HG03025 (cell line): ENCODE measurements around the gene MED15.
"Not testable (repeated sequence)": the region's sequence is repeated elsewhere in the genome, so short reads cannot be mapped to it uniquely, and the experiment has no call there.

Source experiments
- ATAC-seq: cut with Tn5 transposase; IDR thresholded peaks from one replicate; pipeline ENCODE4 v1.9.1; 2021; ENCODE audit warnings: mild to moderate bottlenecking, moderate library complexity; ENCODE audit not compliant: unreplicated experiment, low FRiP score

Gene MED15

DNA sequence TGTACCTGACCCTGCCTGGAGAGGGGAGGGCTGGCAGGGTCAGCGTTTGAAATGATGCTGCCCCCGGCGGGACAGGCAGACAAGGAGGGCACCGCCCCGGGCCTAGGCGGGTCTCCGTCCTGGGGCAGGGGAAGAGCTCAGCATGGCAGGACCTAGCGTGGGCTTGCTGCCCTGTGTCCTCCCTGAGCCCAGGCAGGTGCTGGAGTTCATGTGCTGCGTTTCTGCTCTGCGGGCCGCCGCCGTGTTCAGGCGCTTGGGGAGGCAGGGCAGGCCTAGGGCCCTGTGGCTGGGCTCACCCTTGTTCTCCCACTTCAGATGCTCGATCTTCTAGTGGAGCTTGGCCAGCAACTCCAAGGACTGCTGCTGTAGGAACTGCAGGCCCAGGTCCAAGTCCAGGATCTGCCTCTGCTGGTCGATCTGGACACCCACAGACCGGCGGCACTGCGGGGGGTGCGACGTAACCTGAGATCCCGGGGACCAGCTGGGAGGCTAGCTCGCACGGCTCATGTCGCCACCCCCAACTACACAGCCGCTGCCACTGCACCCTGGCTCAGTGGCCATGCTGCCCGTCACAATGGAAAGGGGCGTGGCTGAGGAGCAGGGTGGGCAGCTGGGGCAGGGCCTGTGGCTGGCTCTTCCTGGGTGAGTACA lies 84.4 kb downstream of the MED15 start:
- no peak for ATAC-seq

GRCh38 chr22:20594038-20594437 lies 86.6 kb downstream of the MED15 start:
- not testable (repeated sequence) for ATAC-seq

- not testable (repeated sequence) for ATAC-seq
Measured at GRCh38 chr22:20594486-20594885, 87.1 kb downstream of the MED15 start.

- no peak for ATAC-seq
Measured at GRCh38 chr22:20595461-20595860, 88.1 kb downstream of the MED15 start.

- no peak for ATAC-seq
Measured at GRCh38 chr22:20599117-20599516, 91.7 kb downstream of the MED15 start.

DNA sequence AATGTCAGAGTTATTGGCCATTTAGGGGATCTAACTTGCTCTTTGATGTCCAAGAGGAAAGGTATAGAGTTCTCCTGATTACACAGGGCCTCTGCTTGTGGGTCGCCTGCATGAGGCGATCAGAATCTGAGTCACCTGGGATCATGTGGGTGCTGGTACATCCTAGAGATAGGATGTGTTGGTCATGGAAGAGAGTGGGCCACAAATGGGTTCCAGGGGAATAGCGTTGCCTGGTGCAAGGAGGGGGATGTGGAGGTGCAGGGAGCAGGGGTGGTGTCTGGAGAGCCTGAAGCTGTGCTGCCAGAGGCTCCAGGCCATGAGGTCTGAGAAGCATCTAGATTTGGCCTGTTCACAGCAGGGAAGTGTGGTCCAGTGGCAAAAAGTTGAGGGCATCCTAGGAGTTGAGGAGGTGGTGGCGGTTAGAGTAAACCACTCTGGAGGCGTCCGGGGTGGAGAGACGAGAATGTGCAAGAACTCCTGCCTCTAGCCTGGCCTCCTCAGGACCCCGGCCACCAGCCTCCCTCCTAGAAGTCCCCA lies 92.8 kb downstream of the MED15 start:
- ATAC-seq = no peak

DNA sequence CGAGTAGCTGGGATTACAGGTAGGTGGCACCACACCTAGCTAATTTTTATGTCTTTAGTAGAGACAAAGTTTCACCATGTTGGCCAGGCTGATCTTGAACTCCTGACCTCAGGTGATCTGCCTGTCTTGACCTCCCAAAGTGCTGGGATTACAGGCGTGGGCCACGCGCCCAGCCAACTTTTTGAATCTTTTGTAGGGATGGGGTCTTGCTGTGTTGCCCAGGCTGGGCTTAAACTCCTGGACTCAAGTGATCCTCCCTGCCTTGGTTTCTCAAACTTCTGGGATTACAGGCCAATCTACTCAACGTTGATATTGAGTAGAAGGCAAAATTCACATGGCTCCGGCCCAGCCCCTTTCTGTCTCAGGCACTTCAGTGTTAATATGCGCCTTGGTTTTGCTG lies 93.9 kb downstream of the MED15 start:
- ATAC-seq = no peak

- no peak for ATAC-seq
Measured at GRCh38 chr22:20602609-20603164, 95.3 kb downstream of the MED15 start.

- ATAC-seq = no peak
Measured at GRCh38 chr22:20604092-20604747, 96.8 kb downstream of the MED15 start.

DNA sequence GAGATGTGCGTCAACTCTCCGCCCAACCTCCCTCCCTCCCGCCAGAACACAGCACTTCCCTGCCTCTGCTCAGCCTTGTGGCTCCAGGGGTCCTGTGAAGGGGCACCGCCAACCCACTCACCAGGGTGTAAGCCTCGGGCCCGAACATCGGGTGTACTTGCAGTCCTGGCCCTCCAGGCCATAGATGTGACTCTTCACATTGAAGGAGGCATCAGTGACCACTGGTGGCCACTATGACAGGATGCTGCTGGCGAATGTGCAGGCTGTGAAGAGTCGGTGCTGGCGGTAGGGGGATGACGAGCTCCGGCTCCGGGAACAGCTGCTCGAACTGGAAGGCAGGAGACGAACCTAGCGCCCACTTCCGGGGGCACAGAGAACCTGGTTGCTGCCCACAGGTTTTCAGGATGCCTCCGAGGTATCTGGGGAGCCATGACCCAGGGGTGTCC lies 97.4 kb downstream of the MED15 start:
- no peak for ATAC-seq

DNA sequence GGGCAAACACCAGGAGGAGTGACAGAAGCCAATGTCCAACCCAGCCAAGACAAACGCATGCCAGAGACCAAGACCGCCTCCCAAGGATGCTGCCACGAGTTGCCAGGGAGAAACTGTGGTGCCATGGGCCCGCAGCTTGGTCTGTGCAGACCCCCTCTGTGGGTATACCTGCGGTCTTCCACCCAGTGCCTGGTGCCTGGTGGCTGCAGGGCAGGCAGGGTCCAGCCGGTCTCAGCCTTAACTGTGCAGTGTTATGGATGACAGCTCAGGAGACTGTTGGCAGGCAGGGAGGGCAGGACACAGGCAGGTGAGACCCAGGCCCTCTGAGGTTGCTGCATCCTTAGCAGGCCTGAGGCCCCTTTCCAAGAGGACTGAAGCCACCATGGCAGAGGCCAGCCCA lies 97.9 kb downstream of the MED15 start:
- no peak for ATAC-seq

DNA sequence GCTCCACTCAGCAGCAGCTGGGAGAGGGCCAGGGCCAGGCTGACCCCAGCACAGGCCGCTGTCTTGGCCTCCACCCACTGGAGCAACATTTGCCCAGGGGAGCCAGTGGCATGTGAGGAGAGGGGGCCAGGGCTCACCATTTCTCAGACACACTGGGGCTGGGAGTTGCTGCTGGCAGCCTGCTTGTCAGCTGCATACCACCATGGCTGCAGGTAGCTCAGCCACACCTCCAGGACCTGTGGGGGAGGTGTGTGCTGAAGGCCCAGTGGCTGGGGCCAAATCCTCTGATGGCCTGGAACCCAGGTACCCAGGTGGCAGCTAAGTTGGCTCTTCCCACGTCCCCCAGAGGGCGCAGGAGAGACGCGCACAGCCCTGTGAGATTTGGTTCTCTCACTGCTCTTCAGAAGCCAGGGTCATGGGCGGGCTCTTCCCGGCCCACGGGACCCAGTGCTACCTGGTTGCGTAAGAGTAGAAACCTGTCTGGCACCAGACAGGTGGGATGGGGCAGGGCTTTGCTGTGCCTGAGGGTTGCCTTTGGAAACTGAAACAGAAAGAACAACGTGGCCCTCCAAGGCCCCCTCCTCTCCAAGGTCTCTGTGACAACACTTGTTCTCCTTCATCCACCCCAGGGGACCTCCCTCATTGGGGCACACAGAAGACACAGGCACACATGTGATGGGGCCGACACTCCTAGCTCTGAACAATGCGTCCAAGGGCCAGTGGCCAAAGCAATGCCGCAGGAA lies 98.8 kb downstream of the MED15 start:
- no peak for ATAC-seq

GRCh38 chr22:20606784-20607128 lies 99.3 kb downstream of the MED15 start:
- ATAC-seq = no peak

- ATAC-seq = no peak
Measured at GRCh38 chr22:20607157-20607907, 99.9 kb downstream of the MED15 start.

- no peak for ATAC-seq
Measured at GRCh38 chr22:20610243-20610686, 102.9 kb downstream of the MED15 start.

DNA sequence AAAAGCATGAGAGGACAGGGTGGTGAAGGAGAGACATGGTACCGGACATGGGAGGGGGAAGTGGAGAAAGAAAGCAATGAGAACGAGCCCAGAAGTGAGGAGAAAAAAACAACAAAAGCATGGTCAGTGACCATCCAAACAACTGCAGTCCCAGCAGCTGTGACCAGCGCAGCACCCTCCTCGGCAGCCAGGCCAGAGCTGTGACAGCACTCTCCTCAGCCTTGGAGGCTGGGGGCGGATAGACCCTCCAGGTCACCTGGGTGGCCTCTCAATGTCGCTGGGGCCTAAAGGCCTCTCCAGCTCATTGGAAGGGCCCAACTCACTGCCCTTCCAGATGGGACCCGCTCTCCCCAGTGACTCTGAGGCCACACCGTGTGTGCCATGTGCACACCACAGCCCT lies 103.3 kb downstream of the MED15 start:
- ATAC-seq = no peak

DNA sequence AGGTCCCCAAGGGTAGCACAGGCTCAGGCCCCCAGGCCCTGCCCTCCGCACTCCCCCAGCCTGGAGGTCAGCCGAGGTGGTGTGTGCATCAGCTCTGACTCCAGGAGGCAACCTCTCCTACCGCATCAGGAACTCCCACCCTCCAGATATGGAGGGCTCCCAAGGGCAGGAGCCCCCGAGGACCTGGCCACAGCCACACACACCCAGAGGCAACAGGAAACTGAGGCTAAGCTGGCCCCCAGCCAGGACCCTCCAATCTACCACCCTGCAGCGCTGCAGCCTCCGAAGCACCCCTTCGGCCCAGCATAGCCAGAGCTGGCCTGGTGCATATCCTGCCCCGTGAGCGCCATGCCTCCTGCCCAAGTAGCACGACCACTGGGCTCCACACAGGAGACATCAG lies 104.0 kb downstream of the MED15 start:
- ATAC-seq = no peak

- ATAC-seq = no peak
Measured at GRCh38 chr22:20613301-20613700, 105.9 kb downstream of the MED15 start.

DNA sequence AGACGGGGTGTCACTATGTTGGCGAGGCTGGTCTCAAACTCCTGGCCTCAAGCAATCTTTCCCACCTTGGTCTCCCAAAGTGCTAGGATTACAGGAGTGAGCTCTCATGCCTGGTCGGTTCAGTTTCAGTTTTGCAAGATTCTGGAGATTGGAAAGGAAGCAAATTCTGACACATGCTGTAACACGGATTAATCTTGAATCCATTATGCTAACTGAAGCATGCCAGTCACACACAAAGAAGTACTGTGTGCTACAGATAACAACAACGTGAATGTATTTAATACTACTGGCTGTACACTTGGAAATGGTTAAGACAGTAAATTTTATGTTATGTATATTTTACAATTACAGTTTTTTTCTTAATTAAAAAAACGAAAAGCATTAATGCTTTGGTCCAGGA lies 107.6 kb downstream of the MED15 start:
- no peak for ATAC-seq
